Measurements from ENCODE around the gene CDH13. TPM values are rescaled to one million over a fixed set of nuclear protein-coding genes. Genes with fewer than 3 reads are reported as not detected.

The CDH13 gene
- polyA plus RNA-seq, 1 donor from 2014 or later, result 3.2 TPM

- no peaks in the 10 kb centered on the region for H3K36me3 ChIP-seq (ENCODE audit: insufficient read depth, low read length)
- no peaks in the 10 kb centered on the region for H3K9me2 ChIP-seq (ENCODE audit: insufficient read depth, low read length)
- no peak overlapping the region for H2AFZ ChIP-seq (ENCODE audit: low read depth, low read length)
- no peak overlapping the region for H3K4me3 ChIP-seq (ENCODE audit: low read length)
- H3K79me2 ChIP-seq (replicated peaks; ENCODE audit: insufficient read depth, low read length), result no peaks in the 10 kb centered on the region
- H3K9ac ChIP-seq (ENCODE audit: low read length), result no peak overlapping the region
- H3K9me3 ChIP-seq (ENCODE audit: low read length), result no peaks in the 10 kb centered on the region
- H3F3A ChIP-seq (ENCODE audit: insufficient read depth, low read length, poor library complexity, severe bottlenecking), result no peaks in the 10 kb centered on the region
- H3K27ac ChIP-seq (ENCODE audit: low read length), result no peak overlapping the region
- no peak for TF ChIP-seq SMC3 (conservative IDR thresholded peaks at IDR 0.05; ENCODE audit: poor library complexity)
- TF ChIP-seq RAD21 (conservative IDR thresholded peaks at IDR 0.05), result no peak
- TF ChIP-seq POLR2AphosphoS5 (IDR thresholded peaks at IDR 0.05), result no peak
- TF ChIP-seq MXI1 (conservative IDR thresholded peaks at IDR 0.05; ENCODE audit: poor library complexity, severe bottlenecking), result no peak
- TF ChIP-seq, protein P1, sequence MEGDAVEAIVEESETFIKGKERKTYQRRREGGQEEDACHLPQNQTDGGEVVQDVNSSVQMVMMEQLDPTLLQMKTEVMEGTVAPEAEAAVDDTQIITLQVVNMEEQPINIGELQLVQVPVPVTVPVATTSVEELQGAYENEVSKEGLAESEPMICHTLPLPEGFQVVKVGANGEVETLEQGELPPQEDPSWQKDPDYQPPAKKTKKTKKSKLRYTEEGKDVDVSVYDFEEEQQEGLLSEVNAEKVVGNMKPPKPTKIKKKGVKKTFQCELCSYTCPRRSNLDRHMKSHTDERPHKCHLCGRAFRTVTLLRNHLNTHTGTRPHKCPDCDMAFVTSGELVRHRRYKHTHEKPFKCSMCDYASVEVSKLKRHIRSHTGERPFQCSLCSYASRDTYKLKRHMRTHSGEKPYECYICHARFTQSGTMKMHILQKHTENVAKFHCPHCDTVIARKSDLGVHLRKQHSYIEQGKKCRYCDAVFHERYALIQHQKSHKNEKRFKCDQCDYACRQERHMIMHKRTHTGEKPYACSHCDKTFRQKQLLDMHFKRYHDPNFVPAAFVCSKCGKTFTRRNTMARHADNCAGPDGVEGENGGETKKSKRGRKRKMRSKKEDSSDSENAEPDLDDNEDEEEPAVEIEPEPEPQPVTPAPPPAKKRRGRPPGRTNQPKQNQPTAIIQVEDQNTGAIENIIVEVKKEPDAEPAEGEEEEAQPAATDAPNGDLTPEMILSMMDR (IDR thresholded peaks at IDR 0.05; ENCODE audit: poor library complexity, severe bottlenecking), result no peak
- no peak for TF ChIP-seq TAF1 (IDR thresholded peaks at IDR 0.05; ENCODE audit: low read depth)
- no peak for TF ChIP-seq EZH2 (IDR thresholded peaks at IDR 0.05; ENCODE audit: borderline replicate concordance, insufficient read depth, low read length, poor library complexity, severe bottlenecking)
- TF ChIP-seq, protein P2, sequence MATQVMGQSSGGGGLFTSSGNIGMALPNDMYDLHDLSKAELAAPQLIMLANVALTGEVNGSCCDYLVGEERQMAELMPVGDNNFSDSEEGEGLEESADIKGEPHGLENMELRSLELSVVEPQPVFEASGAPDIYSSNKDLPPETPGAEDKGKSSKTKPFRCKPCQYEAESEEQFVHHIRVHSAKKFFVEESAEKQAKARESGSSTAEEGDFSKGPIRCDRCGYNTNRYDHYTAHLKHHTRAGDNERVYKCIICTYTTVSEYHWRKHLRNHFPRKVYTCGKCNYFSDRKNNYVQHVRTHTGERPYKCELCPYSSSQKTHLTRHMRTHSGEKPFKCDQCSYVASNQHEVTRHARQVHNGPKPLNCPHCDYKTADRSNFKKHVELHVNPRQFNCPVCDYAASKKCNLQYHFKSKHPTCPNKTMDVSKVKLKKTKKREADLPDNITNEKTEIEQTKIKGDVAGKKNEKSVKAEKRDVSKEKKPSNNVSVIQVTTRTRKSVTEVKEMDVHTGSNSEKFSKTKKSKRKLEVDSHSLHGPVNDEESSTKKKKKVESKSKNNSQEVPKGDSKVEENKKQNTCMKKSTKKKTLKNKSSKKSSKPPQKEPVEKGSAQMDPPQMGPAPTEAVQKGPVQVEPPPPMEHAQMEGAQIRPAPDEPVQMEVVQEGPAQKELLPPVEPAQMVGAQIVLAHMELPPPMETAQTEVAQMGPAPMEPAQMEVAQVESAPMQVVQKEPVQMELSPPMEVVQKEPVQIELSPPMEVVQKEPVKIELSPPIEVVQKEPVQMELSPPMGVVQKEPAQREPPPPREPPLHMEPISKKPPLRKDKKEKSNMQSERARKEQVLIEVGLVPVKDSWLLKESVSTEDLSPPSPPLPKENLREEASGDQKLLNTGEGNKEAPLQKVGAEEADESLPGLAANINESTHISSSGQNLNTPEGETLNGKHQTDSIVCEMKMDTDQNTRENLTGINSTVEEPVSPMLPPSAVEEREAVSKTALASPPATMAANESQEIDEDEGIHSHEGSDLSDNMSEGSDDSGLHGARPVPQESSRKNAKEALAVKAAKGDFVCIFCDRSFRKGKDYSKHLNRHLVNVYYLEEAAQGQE (IDR thresholded peaks at IDR 0.05; ENCODE audit: borderline replicate concordance), result no peak
- H4K20me1 ChIP-seq (ENCODE audit: insufficient read depth), result no peaks in the 10 kb centered on the region
- H3K27me3 ChIP-seq (ENCODE audit: insufficient read depth, low read depth, low read length), result no peaks in the 10 kb centered on the region
- H3K4me2 ChIP-seq (ENCODE audit: low read length), result no peak overlapping the region
Observed at GRCh38 chr16:83840060-83840617, 1213.4 kb downstream of the CDH13 start.

DNA sequence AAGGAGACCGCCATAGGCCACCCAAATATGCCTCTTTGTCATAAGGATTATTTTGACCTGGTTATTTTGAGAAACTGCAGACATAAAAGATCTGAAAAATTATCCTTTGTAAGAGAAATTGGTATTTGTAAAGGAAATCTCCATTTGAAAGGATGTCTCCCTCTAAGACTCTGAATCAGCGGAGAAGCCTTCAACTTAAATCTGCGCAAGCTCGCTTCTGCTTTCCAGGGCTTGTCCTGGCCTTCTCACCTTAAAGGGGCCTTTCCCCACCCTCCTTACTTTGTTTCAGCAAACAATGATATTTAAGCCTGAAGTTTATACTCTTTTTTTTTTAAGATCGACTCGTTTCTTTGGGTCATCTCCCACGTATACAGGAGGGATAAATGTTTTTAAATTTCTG lies 1215.5 kb downstream of the CDH13 start:
- no peak overlapping the region for H2AFZ ChIP-seq (ENCODE audit: low read depth, low read length)

More for the DNA sequence above, 1215.5 kb downstream of the CDH13 start:
- Histone ChIP-seq H3K9ac (ENCODE audit: low read length) (no peak overlapping the region), H3F3A (ENCODE audit: insufficient read depth, low read length, poor library complexity, severe bottlenecking) (no peaks in the 10 kb centered on the region), H3K27me3 (ENCODE audit: insufficient read depth, low read depth, low read length) (no peaks in the 10 kb centered on the region), H3K27ac (ENCODE audit: low read length) (no peak overlapping the region), H3K9me3 (ENCODE audit: low read length) (no peaks in the 10 kb centered on the region), H4K20me1 (ENCODE audit: insufficient read depth) (no peaks in the 10 kb centered on the region), H3K4me3 (ENCODE audit: low read length) (no peak overlapping the region), H3K36me3 (ENCODE audit: insufficient read depth, low read length) (no peaks in the 10 kb centered on the region), H3K4me2 (ENCODE audit: low read length) (no peak overlapping the region), H3K79me2 (replicated peaks; ENCODE audit: insufficient read depth, low read length) (no peaks in the 10 kb centered on the region), H3K9me2 (ENCODE audit: insufficient read depth, low read length) (no peaks in the 10 kb centered on the region)
- TF ChIP-seq, protein P1 (IDR thresholded peaks at IDR 0.05; ENCODE audit: poor library complexity, severe bottlenecking), result no peak
- no peak for TF ChIP-seq MXI1 (conservative IDR thresholded peaks at IDR 0.05; ENCODE audit: poor library complexity, severe bottlenecking)
- TF ChIP-seq SMC3 (conservative IDR thresholded peaks at IDR 0.05; ENCODE audit: poor library complexity), result no peak
- TF ChIP-seq EP300 (conservative IDR thresholded peaks at IDR 0.05; ENCODE audit: poor library complexity, severe bottlenecking), result no peak
- no peak for TF ChIP-seq POLR2AphosphoS5 (IDR thresholded peaks at IDR 0.05)
- TF ChIP-seq RAD21 (conservative IDR thresholded peaks at IDR 0.05), result no peak
- no peak for TF ChIP-seq TAF1 (IDR thresholded peaks at IDR 0.05; ENCODE audit: low read depth)
- TF ChIP-seq, protein P2 (IDR thresholded peaks at IDR 0.05; ENCODE audit: borderline replicate concordance), result no peak
- TF ChIP-seq EZH2 (IDR thresholded peaks at IDR 0.05; ENCODE audit: borderline replicate concordance, insufficient read depth, low read length, poor library complexity, severe bottlenecking), result no peak

Measured in neural cell (in vitro differentiated cells).